A549 (cell line): ENCODE results near the gene PI16.

Source experiments
- CHD4 ChIP-seq: fragments of 200-600 bp; sonication (generic); IDR thresholded peaks from 2 replicates; pipeline ENCODE4 v1.6.1; 2016; ENCODE audit warnings: antibody characterized with exemption, mild to moderate bottlenecking, borderline replicate concordance
- EHMT2 ChIP-seq: fragments of 200-600 bp; sonication (generic); IDR thresholded peaks from 2 replicates; pipeline ENCODE4 v1.6.1; 2016; ENCODE audit warnings: antibody characterized with exemption, low read depth, mild to moderate bottlenecking, moderate library complexity
- EP300 ChIP-seq, 2 experiments: fragments of >200 bp; sonication (Bioruptor Twin); formaldehyde crosslinking; IDR thresholded peaks; 2 replicates in 1 of 2; 3 replicates in 1 of 2; pipeline ENCODE4 v1.6.1; 2016 to 2017
- HDAC2 ChIP-seq: fragments of 200-600 bp; sonication (generic); IDR thresholded peaks from 2 replicates; pipeline ENCODE4 v1.6.1; 2016
- HOXB13 ChIP-seq: fragments of 250-450 bp; sonication (Bioruptor Pico); IDR thresholded peaks from 2 replicates; pipeline ENCODE4 v1.5.0; 2020; ENCODE audit warnings: low read depth, mild to moderate bottlenecking, moderate library complexity
- MYC ChIP-seq: IDR thresholded peaks from 2 replicates; pipeline ENCODE4 v1.6.1; 2012; ENCODE audit warnings: mild to moderate bottlenecking, inconsistent platforms, low read length, improper control_type of control experiment, borderline replicate concordance
- NR3C1 ChIP-seq: fragments of >200 bp; sonication (Bioruptor Twin); formaldehyde crosslinking; IDR thresholded peaks from 3 replicates; pipeline ENCODE4 v1.6.1; 2017
- POLR2A ChIP-seq: IDR thresholded peaks from 2 replicates; pipeline ENCODE4 v1.6.1; 2012; ENCODE audit warnings: mild to moderate bottlenecking, low read length
- RARB ChIP-seq: fragments of 250-450 bp; sonication (Bioruptor Pico); IDR thresholded peaks from 2 replicates; pipeline ENCODE4 v1.8.0; 2021; ENCODE audit warnings: mild to moderate bottlenecking, moderate library complexity
- TF ChIP-seq, protein P1 (sequence below): fragments of >200 bp; sonication (Bioruptor Twin); formaldehyde crosslinking; IDR thresholded peaks from 3 replicates; pipeline ENCODE4 v1.5.1; 2016

DNA sequence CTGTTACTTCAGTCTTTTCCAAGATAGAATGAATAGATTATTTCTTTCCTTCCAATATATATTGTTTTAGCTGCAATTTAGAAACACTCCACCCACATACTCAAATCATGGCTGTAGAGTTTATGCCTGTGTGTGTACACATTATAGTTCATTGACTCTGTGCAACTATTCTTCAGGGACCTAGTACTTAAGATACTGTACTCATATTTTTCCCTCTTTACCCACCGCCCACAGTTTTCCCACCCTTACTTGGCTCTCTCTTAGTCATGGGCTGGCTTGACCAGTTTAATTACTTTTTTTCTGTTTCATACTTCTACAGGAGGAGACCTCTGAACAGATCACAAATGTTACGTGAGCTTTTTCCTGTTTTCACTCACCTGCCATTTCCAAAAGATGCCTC, 38.4 kb upstream of the PI16 start:
- TF ChIP-seq NR3C1 (no peak), HDAC2 (no peak), MYC (no peak), EHMT2 (no peak), HOXB13 (CRISPR knock-in tag) (no peak), EP300 (IDR thresholded peaks at IDR 0.05) (no peak), POLR2A (no peak), CHD4 (no peak), RARB (CRISPR knock-in tag) (no peak)
- TF ChIP-seq, protein P1, sequence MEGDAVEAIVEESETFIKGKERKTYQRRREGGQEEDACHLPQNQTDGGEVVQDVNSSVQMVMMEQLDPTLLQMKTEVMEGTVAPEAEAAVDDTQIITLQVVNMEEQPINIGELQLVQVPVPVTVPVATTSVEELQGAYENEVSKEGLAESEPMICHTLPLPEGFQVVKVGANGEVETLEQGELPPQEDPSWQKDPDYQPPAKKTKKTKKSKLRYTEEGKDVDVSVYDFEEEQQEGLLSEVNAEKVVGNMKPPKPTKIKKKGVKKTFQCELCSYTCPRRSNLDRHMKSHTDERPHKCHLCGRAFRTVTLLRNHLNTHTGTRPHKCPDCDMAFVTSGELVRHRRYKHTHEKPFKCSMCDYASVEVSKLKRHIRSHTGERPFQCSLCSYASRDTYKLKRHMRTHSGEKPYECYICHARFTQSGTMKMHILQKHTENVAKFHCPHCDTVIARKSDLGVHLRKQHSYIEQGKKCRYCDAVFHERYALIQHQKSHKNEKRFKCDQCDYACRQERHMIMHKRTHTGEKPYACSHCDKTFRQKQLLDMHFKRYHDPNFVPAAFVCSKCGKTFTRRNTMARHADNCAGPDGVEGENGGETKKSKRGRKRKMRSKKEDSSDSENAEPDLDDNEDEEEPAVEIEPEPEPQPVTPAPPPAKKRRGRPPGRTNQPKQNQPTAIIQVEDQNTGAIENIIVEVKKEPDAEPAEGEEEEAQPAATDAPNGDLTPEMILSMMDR, result no peak
